Activated CD4-positive, alpha-beta T cell treated with anti-CD3 and anti-CD28 coated beads, Interleukin-2, amount 10 ng/mL, durations not matched to agents 24 days and 14 days (primary cell): ENCODE measurements around the gene SLC16A10. TPM values are rescaled to one million over a fixed set of nuclear protein-coding genes. Genes with fewer than 3 reads are reported as not detected.
"Not testable (repeated sequence)": the region's sequence is repeated elsewhere in the genome, so short reads cannot be mapped to it uniquely, and the experiment has no call there.

Source experiments
- DNase-seq: peaks from one replicate; pipeline ENCODE4 v3.0.0; 2022
- H3K27ac Mint-ChIP-seq: one replicate; pipeline ENCODE4 v1.8.0; 2022; ENCODE audit warnings: mild to moderate bottlenecking, mixed read lengths
- H3K27me3 Mint-ChIP-seq: one replicate; pipeline ENCODE4 v1.8.0; 2022; ENCODE audit warnings: mixed read lengths
- H3K36me3 Mint-ChIP-seq: one replicate; pipeline ENCODE4 v1.8.0; 2022; ENCODE audit warnings: low read depth, mild to moderate bottlenecking, mixed read lengths
- H3K4me1 Mint-ChIP-seq: one replicate; pipeline ENCODE4 v1.8.0; 2021; ENCODE audit warnings: mixed read lengths
- H3K4me3 Mint-ChIP-seq: one replicate; pipeline ENCODE4 v1.8.0; 2022; ENCODE audit warnings: mild to moderate bottlenecking, moderate library complexity, mixed read lengths
- H3K9me3 Mint-ChIP-seq: one replicate; pipeline ENCODE4 v1.8.0; 2021; ENCODE audit warnings: mixed read lengths
- intact Hi-C: fragments of 100-400 bp; cut with micrococcal nuclease; formaldehyde crosslinking; loops from one replicate; pipeline ENCODE4 v1.15.1; 2023
- total RNA-seq: library from RNA; stranded (reverse); gene quantifications from 2 replicates; pipeline ENCODE4 v1.2.3, GENCODE V29; 2022

SLC16A10 gene
- total RNA-seq, 1 donor from 2014 or later = 4.2 TPM

DNA sequence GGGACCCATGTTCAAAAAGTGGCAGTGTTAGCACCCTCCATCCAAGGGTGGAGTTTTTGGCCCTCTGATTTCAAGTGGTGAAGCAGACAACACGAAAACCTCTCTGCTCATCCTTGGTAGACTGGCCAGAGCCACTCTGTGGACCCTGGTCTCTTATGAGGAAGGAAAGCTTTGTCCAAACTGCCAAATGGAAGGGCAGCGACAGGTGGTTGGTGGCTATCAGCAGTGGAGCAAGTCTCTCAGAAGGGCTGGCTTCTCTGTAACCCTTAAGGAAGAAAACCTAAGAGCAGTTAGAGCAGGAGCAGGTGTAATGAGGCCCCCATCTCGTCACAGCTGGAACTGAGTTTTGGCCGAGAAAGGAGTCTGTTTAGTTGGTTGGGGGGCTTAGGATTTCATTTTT is 155.8 kb downstream of the SLC16A10 start:
- intact Hi-C loops = no loop called here
- no peaks in the 10 kb centered on the region for H3K9me3 Mint-ChIP-seq
- peaks cover 12% of the 10 kb centered on the region for H3K27me3 Mint-ChIP-seq
- no peak for DNase-seq
- H3K27ac Mint-ChIP-seq = no peak overlapping the region
- H3K4me3 Mint-ChIP-seq = no peak overlapping the region
- no peaks in the 10 kb centered on the region for H3K36me3 Mint-ChIP-seq
- no peaks in the 10 kb centered on the region for H3K4me1 Mint-ChIP-seq

DNA sequence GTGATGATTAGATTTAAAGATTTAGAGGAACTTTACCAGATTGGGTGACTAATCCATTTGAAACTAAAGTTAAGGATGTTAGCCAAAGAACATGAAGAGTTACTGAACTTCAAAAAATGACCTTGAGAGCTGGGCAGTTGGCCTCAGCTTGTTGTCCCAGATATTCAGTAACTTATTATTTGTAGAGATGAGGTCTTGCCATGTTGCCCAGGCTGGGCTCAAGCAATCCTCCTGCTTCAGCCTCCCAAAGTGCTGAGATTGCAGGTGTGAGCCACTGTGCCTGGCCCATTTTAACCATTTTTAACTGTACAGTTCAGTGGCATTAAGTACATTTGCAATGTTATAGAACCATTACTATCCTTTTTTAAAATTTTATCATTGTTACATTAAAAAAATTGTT is 161.5 kb downstream of the SLC16A10 start:
- no peaks in the 10 kb centered on the region for H3K36me3 Mint-ChIP-seq
- H3K27me3 Mint-ChIP-seq = peaks cover 14% of the 10 kb centered on the region
- no peaks in the 10 kb centered on the region for H3K4me1 Mint-ChIP-seq
- no peak overlapping the region for H3K4me3 Mint-ChIP-seq
- intact Hi-C loops = no loop called here
- DNase-seq = no peak
- H3K9me3 Mint-ChIP-seq = no peaks in the 10 kb centered on the region
- no peak overlapping the region for H3K27ac Mint-ChIP-seq

DNA sequence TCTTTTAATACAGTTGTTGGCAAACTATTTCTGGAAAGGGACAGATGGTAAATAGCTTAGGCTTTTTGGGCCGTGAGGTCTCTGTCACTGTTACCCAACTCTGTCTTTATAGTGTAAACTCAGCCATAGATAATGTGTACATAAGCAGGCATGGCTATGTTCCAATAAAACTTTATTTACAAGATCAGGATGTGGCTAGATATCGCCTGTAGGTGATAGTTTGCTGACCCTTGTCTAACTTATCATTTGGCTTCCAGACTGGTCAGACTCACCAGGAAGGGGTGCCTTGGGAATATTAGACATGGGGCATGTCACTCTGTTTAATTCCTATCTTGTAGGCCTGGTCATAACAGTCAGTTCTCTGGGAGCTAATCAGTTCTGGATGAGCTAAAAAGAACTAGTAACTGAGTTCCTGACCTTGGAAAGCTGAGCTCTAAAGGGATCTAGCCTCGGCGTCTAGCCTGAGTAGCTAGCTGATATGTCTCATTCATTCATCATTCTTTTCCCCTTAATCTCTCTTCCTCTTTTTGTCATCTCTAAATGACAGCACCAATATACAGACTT is 163.6 kb downstream of the SLC16A10 start:
- H3K27ac Mint-ChIP-seq = no peak overlapping the region
- no peaks in the 10 kb centered on the region for H3K4me1 Mint-ChIP-seq
- no peak overlapping the region for H3K4me3 Mint-ChIP-seq
- intact Hi-C loops = loop anchor here (10.0 kb wide), 1 partner anchor 914 kb away; no protein-coding TSS in a partner anchor
- H3K27me3 Mint-ChIP-seq = peaks cover 24% of the 10 kb centered on the region
- H3K36me3 Mint-ChIP-seq = no peaks in the 10 kb centered on the region
- DNase-seq = no peak
- H3K9me3 Mint-ChIP-seq = no peaks in the 10 kb centered on the region

DNA sequence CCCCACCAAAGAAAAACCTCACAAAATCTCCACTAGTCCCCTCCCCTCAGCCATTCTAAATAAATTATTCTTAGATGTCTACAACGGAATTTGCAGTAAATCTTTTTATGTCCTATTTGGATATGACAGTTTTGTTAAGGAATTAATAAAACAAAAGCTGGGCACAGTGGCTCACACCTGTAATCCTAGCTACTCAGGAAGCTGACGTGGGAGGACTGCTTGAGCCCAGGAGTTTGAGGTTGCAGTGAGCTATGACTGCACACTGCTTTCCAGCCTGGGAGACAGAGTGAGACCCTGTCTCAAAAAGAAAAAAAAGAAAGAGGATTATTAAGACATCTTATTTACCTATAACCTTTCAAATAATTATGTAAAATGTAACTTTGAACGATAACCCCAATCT is 165.4 kb downstream of the SLC16A10 start:
- Mint-ChIP-seq H3K36me3 (no peaks in the 10 kb centered on the region), H3K27me3 (peaks cover 24% of the 10 kb centered on the region), H3K9me3 (no peaks in the 10 kb centered on the region), H3K27ac (no peak overlapping the region), H3K4me3 (no peak overlapping the region), H3K4me1 (no peaks in the 10 kb centered on the region)
- intact Hi-C loops = loop anchor here (10.0 kb wide), 1 partner anchor 912 kb away; no protein-coding TSS in a partner anchor
- DNase-seq = no peak

DNA sequence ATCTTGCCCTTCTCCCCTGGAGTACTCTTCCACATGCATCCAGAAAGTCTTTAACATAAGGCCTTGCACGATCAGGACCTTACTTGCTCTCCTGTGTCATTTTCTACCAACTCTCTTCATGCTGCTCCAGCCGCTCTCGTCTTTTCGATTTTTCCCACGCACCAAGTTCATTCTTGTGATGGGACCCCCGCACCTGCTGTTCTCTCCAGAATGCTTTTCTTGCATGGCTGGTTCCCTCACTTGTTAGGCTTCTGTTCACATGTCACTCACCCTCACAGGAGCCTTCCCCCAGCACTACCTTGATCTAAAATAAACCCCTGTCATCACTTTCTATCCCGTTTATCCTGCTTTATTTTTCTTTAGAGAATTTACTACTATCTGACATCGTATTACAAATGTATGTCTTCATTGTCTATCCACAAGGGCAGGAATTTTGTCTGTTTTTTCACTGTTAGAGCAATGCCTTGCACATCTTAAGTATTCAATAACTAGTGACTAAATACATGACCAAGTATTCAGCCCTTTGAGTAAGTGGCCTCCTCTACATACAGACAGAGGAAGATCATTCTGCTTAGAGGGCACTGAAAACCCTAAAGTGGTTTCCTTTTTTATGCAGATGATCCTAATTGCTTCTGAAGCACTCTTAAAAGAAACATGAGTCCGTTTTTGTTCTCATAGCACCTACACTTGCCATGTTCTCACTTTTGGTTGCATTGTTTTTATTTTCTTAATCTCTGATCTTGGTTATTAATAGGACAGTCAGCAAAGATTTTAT is 166.9 kb downstream of the SLC16A10 start:
- Mint-ChIP-seq H3K36me3 (peaks cover 2% of the 10 kb centered on the region), H3K9me3 (no peaks in the 10 kb centered on the region), H3K4me3 (no peak overlapping the region), H3K4me1 (peaks cover 9% of the 10 kb centered on the region), H3K27ac (no peak overlapping the region), H3K27me3 (peaks cover 24% of the 10 kb centered on the region)
- DNase-seq = no peak
- intact Hi-C loops = loop anchor here (10.0 kb wide), 1 partner anchor 911 kb away; no protein-coding TSS in a partner anchor

DNA sequence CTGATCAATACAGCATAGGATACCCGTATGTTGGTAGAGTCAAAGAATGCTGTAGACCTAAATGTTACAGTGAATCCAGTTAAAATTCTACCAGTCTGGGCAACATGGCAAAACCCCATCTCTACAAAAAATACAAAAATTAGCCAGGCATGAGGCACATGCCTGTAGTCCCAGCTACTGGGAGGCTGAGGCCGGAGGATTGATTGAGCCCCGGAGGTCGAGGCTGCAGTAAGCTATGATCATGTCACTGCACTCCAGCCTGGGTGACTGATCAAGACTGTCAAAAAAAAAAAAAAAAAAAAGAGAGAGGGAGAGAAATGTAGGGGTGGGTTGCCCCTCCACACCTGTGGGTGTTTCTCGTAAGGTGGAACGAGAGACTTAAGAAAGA is 167.5 kb downstream of the SLC16A10 start:
- H3K4me1 Mint-ChIP-seq = peaks cover 9% of the 10 kb centered on the region
- no peak overlapping the region for H3K4me3 Mint-ChIP-seq
- no peak overlapping the region for H3K27ac Mint-ChIP-seq
- DNase-seq = no peak
- H3K27me3 Mint-ChIP-seq = peaks cover 22% of the 10 kb centered on the region
- H3K9me3 Mint-ChIP-seq = no peaks in the 10 kb centered on the region
- intact Hi-C loops = loop anchor here (5.0 to 10.0 kb wide), 3 partner anchors 38 to 910 kb away; partner anchors contain the start of gene FYN
- peaks cover 2% of the 10 kb centered on the region for H3K36me3 Mint-ChIP-seq

DNA sequence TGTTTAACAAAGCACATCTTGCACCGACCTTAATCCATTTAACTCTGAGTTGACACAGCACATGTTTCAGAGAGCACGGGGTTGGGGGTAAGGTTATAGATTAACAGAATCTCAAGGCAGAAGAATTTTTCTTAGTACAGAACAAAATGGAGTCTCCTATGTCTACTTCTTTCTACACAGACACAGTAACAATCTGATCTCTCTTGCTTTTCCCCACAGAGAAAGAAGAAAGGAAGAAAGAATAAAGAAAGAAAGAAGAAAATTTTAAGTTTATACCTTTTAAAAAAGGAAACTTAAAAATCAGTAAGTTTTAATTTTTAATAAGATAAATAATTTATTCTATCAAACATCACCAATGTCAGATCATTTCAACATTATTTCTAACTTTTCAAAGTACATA is 168.5 kb downstream of the SLC16A10 start:
- not testable (repeated sequence) for H3K27ac Mint-ChIP-seq, H3K36me3 Mint-ChIP-seq, H3K4me3 Mint-ChIP-seq, DNase-seq, H3K9me3 Mint-ChIP-seq
- H3K27me3 Mint-ChIP-seq = peaks cover 18% of the 10 kb centered on the region
- peaks cover 14% of the 10 kb centered on the region for H3K4me1 Mint-ChIP-seq
- intact Hi-C loops = loop anchor here (5.0 to 10.0 kb wide), 3 partner anchors 36 to 909 kb away; partner anchors contain the start of gene FYN

DNA sequence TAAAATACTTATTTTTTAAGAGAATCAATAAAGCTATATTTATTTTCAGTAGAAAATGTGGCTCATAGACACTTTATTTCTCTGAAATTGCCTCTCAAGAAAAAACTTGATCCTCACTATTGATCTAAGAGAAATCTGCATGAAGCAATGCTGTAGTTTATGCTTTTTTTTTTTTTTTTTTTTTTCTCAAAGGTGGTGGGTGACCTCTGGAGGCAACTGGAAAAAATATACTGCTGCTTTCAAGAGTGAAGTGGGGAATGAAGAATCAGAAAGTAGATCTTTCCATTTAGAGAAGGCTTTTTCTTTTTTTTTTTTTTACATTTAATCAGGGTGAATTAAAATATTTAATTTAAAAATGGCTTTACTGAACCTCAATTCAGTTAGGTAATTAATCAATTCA is 169.3 kb downstream of the SLC16A10 start:
- H3K27me3 Mint-ChIP-seq = peaks cover 18% of the 10 kb centered on the region

DNA sequence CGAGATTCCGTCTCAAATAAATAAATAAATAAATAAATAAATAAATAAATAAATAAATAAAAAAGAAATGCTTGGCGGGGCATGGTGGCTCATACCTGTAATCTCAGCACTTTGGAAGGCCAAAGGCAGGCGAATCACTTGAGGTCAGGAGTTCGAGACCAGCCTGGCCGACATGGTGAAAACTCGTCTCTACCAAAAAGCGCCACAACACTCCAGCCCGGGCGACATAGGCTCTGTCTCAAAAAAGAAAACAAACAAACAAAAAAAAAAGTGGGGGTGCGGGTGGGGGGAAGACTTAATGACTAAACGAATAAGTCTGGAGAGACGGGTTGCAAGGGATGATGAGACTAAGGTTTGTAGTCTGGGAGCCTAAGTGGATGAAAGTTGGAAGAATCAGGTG is 170.7 kb downstream of the SLC16A10 start:
- Mint-ChIP-seq H3K9me3 (no peaks in the 10 kb centered on the region), H3K36me3 (peaks cover 5% of the 10 kb centered on the region), H3K4me1 (peaks cover 21% of the 10 kb centered on the region), H3K27me3 (peaks cover 18% of the 10 kb centered on the region), H3K27ac (no peak overlapping the region), H3K4me3 (no peak overlapping the region)
- no peak for DNase-seq
- intact Hi-C loops = loop anchor here (5.0 to 10.0 kb wide), 3 partner anchors 34 to 907 kb away; partner anchors contain the start of gene FYN

More for the DNA sequence above, 169.3 kb downstream of the SLC16A10 start:
- no peaks in the 10 kb centered on the region for H3K9me3 Mint-ChIP-seq
- H3K36me3 Mint-ChIP-seq = peaks cover 2% of the 10 kb centered on the region
- H3K4me1 Mint-ChIP-seq = peaks cover 18% of the 10 kb centered on the region
- intact Hi-C loops = loop anchor here (5.0 to 10.0 kb wide), 3 partner anchors 36 to 908 kb away; partner anchors contain the start of gene FYN
- no peak overlapping the region for H3K4me3 Mint-ChIP-seq
- H3K27ac Mint-ChIP-seq = no peak overlapping the region
- DNase-seq = no peak

DNA sequence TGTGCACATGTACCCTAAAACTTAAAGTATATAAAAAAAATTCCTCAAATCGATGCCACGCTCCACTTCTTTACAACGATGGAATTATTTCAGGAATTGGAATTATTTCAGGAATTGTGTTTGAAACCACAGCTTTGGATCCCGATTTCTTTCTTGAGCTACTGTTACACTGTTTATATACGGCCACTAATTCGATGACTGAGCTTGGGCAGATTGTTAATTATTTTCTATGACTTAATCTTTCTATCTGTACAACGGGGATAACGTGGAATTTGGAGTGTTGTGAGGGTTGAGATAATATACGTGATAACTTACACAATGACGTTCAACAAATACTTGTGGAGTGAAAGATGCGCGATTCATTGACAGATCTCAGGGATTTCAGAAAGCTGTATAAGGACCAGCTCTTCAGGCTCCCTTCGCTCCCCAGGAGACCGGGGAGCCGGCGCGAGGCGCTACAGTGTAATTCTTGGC is 171.3 kb downstream of the SLC16A10 start:
- Mint-ChIP-seq H3K27me3 (peaks cover 17% of the 10 kb centered on the region), H3K4me1 (peaks cover 23% of the 10 kb centered on the region), H3K36me3 (peaks cover 6% of the 10 kb centered on the region), H3K4me3 (peak overlapping the region; percentile 84), H3K9me3 (no peaks in the 10 kb centered on the region), H3K27ac (peak overlapping the region; percentile 91)
- DNase-seq = no peak
- intact Hi-C loops = loop anchor here (1.0 to 10.0 kb wide), 9 partner anchors 34 to 906 kb away; partner anchors contain the start of genes FYN and TRAF3IP2

DNA sequence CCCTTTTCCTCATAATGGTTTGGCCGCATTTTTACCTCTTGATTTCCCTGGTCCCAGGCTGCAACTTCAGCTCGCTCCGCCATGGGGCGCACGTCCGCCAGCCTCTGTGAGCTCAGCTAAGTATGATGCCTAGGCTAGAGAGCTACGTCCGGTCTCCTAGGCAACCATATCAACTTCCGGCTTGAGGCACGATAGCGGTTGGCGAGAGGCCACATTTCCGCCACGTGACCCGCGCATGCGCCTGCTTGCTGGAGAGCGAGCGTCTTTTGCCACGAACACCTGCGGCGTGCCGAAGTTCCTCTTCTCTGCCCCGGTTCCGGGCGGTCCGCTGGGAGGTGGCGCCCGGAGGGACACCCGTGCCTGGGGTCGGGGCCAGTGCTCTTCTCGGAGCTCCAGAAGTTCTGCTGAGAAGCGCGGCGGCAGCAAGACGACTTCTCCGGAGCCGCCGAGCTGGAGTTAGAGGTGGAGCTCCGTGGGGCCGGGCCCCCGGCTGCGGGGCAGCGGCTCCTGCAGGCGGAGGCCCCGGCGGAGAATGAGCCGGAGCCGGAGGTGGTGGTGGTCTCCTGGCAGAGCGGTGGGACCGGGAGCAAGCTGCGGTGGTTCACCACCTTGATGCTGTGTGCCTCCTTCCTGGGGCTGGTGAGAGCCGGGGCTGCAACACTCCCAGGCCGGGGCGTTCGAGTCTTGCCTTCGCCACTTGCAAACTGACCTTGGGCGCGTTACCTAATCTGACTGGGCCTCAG is 172.0 kb downstream of the SLC16A10 start:
- intact Hi-C loops = loop anchor here (1.0 to 10.0 kb wide), 9 partner anchors 33 to 906 kb away; partner anchors contain the start of genes FYN and TRAF3IP2
- peaks cover 12% of the 10 kb centered on the region for H3K36me3 Mint-ChIP-seq
- H3K27ac Mint-ChIP-seq = peak overlapping the region; percentile 91
- no peaks in the 10 kb centered on the region for H3K9me3 Mint-ChIP-seq
- H3K4me1 Mint-ChIP-seq = peaks cover 26% of the 10 kb centered on the region
- H3K4me3 Mint-ChIP-seq = peak overlapping the region; percentile 84
- DNase-seq = peak; percentile 100
- H3K27me3 Mint-ChIP-seq = peaks cover 11% of the 10 kb centered on the region

DNA sequence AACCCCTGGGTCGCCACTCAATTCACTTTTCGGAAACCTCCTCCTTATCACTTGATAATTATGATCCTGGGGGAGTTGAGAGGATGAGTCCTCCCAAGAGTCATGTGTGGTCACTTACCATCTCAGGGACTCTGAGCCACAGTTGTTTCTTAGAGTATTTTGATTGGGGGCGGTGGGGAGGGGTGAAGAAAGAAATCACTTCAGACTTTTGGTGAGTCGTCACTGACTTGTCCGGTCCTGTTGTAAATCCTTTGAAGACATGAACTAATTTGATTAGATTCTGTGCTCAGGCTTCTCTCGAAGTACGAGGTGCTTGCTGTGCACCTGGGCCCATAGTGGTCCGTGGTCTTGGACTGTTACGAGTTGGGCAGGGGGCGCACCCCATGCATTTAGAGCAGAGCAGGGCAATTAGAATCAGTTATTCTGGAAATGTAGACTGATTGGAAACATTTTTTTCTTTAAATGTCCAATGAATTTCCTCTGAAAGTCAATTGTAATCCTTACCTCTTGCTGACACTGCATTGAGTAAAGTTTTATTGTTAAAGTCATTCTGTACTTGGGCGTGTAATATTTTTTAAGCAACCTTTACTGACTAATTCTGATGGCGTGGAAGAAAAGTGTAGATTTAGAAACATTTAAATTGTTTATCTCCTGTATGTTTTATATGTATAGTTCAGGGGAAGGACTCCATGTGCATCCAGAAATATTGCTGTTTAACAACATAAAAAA is 173.4 kb downstream of the SLC16A10 start:
- H3K4me3 Mint-ChIP-seq = peak overlapping the region; percentile 84
- peaks cover 26% of the 10 kb centered on the region for H3K4me1 Mint-ChIP-seq
- intact Hi-C loops = no loop called here
- peak overlapping the region; percentile 62 for H3K27ac Mint-ChIP-seq
- H3K9me3 Mint-ChIP-seq = no peaks in the 10 kb centered on the region
- DNase-seq = no peak
- H3K27me3 Mint-ChIP-seq = peaks cover 3% of the 10 kb centered on the region
- H3K36me3 Mint-ChIP-seq = peaks cover 17% of the 10 kb centered on the region

DNA sequence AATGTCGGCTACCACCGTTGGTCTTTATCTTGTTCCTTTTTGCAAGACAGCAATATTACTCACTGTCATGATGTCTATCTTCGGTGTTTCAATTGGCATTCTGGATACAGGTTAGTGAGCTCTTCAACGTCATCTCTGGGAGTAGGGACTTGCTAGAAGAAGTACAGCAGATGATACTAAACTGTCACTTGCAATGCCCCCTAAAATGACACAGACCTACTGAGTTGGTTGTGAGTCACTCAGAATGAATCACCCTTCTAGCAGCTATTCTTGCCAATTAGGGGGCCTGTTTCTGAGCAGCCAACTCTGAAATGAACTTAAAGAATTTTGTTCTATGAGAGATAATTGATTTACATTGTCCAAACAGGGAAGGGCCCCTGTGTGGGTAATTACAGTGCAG is 176.5 kb downstream of the SLC16A10 start:
- Mint-ChIP-seq H3K27me3 (no peaks in the 10 kb centered on the region), H3K36me3 (peaks cover 47% of the 10 kb centered on the region), H3K9me3 (no peaks in the 10 kb centered on the region), H3K4me1 (peaks cover 25% of the 10 kb centered on the region), H3K27ac (no peak overlapping the region), H3K4me3 (no peak overlapping the region)
- intact Hi-C loops = no loop called here
- no peak for DNase-seq
